ENCODE measurements around the gene NOP58. TPM values are rescaled to one million over a fixed set of nuclear protein-coding genes. Genes with fewer than 3 reads are reported as not detected.

Gene NOP58
- 78.1 TPM for total RNA-seq

GRCh38 chr2:202265467-202266277 is at the start of gene NOP58:
Gene NOP58 (plus strand): TSS chr2:202265763. CDS start chr2:202265942, 179 bp downstream.

GRCh38 chr2:202238234-202239197 is 27.0 kb upstream of the NOP58 start, which contains the start of gene SUMO1:
Gene SUMO1 (minus strand): TSS chr2:202238597. CDS start chr2:202238451, 146 bp downstream.

Small RNA genes within 50 kb of the gene (small RNA-seq; reads per million reads assigned to genes)
- gene AC079354.2 (ENCODE audit: low replicate concordance) (not detected), gene RF00575 (ENCODE audit: low replicate concordance) (not detected), gene RN7SL753P (ENCODE audit: low replicate concordance) (not detected), gene SNORD11 (ENCODE audit: low replicate concordance) (40.0 reads per million, percentile 97 among the genes with 10 or more reads in this experiment), gene SNORD11B (ENCODE audit: low replicate concordance) (23.8 reads per million, percentile 96 among the genes with 10 or more reads in this experiment), gene SNORD70 (ENCODE audit: low replicate concordance) (258 reads per million, percentile 98 among the genes with 10 or more reads in this experiment)

Other genes with a start within 250 kb of the NOP58 start
- 76.1 TPM for gene FZD7, start 231.9 kb upstream of the NOP58 start, total RNA-seq
- gene KIAA2012, start 192.5 kb upstream of the NOP58 start, total RNA-seq = 0.18 TPM
- gene SUMO1, start 27.2 kb upstream of the NOP58 start, total RNA-seq = 82.0 TPM
- 45.6 TPM for gene BMPR2, start 110.6 kb downstream of the NOP58 start, total RNA-seq